AG09309 (cell line): ENCODE measurements around the gene EXOC4.
A peak's percentile ranks its signal among the peaks of the same experiment; 100 is the strongest.

Experiments
- DNase-seq: peaks from one replicate; pipeline ENCODE4 v3.0.0-alpha.2; 2010; ENCODE audit warnings: low read depth
- H3K4me3 ChIP-seq: 2 replicates; pipeline ENCODE4 v1.5.1; 2011; ENCODE audit warnings: mild to moderate bottlenecking, low read depth, low read length, moderate library complexity; ENCODE audit not compliant: control insufficient read depth
- CTCF ChIP-seq: IDR thresholded peaks from 2 replicates; pipeline ENCODE4 v1.5.1; 2011; ENCODE audit warnings: mild to moderate bottlenecking, low read depth, low read length, inconsistent platforms; ENCODE audit not compliant: insufficient read depth, control insufficient read depth; ENCODE audit errors: missing control alignments

The EXOC4 gene

GRCh38 chr7:133936074-133936473 lies 683.2 kb downstream of the EXOC4 start:
- no peak overlapping the region for H3K4me3 ChIP-seq
- TF ChIP-seq CTCF: no peak
- no peak for DNase-seq

GRCh38 chr7:133937786-133938185 lies 684.9 kb downstream of the EXOC4 start:
- TF ChIP-seq CTCF: no peak
- H3K4me3 ChIP-seq: no peak overlapping the region
- DNase-seq: no peak

DNA sequence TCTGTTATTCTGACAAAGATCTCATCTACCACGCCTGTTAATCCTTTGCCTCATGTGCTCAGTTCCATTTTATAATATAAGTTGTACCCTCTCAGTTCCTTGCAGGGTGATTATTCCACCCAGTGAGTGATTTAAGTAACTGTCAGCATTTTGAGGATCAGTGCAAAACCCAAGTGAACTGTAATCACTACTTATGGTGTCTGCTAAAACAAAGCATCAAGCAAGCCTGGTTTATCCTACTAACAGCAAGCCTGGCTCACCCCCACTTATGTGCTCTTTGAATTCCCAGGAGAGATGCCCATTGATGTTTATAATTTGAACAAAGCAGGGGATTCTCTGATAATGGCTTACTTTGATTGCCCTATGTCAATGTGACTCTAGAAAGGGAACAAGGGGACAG lies 687.5 kb downstream of the EXOC4 start:
- no peak for TF ChIP-seq CTCF
- DNase-seq: no peak
- H3K4me3 ChIP-seq: no peak overlapping the region

GRCh38 chr7:133941496-133941895 lies 688.6 kb downstream of the EXOC4 start:
- peak; percentile 69 for DNase-seq
- H3K4me3 ChIP-seq: no peak overlapping the region
- TF ChIP-seq CTCF: no peak

- TF ChIP-seq CTCF: no peak
These were observed 692.6 kb downstream of the EXOC4 start for GRCh38 chr7:133945497-133945896.

GRCh38 chr7:133947458-133948254 lies 694.8 kb downstream of the EXOC4 start:
- no peak overlapping the region for H3K4me3 ChIP-seq
- TF ChIP-seq CTCF: no peak
- DNase-seq: no peak

More at GRCh38 chr7:133945497-133945896, 692.6 kb downstream of the EXOC4 start:
- no peak overlapping the region for H3K4me3 ChIP-seq
- no peak for DNase-seq

- DNase-seq: no peak
- no peak for TF ChIP-seq CTCF
- no peak overlapping the region for H3K4me3 ChIP-seq
These were observed 695.7 kb downstream of the EXOC4 start for GRCh38 chr7:133948588-133948987.
